GM18907 (cell line): Measurements from ENCODE around the gene CRPPA.
"Not testable (repeated sequence)": the region's sequence is repeated elsewhere in the genome, so short reads cannot be mapped to it uniquely, and the experiment has no call there.

Experiments used
- ATAC-seq: cut with Tn5 transposase; IDR thresholded peaks from one replicate; pipeline ENCODE4 v1.9.1; 2021; ENCODE audit warnings: mild to moderate bottlenecking, moderate library complexity; ENCODE audit not compliant: unreplicated experiment

Gene CRPPA

DNA sequence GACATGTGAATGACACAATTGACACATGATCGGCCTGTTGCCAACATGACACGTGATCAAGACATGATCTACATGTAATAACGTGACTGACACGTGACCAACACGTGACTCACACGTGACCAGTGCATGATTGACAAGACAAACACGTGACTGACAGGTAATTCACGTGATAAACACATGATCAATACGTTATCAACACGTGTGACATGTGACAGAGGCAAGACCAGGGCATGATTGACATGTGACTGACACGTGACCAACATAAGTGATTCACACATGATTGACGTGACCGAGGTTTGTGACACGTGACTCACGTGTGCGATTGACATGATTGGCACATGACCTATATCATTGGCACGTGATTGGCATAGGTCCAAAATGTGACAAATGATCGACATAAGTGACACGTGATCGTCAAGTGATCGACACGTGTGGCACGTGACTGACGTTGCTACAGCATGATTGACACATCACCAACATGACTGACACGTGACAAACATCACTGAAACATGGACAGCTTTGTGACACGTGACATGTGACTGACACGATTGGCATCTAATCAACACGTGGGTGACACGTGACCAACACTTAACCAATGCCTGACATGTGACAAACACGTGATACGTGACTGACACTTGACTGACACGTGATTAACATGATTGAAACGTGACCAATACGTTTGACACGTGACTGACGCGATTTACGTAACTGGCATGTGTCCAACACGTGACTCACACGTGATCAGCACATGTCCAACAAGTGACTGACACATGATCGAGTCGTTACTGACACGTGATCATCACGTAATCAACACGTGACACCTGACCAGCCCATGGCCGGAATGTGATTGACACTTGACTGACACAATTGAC is 23.0 kb downstream of the CRPPA start:
- no peak for ATAC-seq

DNA sequence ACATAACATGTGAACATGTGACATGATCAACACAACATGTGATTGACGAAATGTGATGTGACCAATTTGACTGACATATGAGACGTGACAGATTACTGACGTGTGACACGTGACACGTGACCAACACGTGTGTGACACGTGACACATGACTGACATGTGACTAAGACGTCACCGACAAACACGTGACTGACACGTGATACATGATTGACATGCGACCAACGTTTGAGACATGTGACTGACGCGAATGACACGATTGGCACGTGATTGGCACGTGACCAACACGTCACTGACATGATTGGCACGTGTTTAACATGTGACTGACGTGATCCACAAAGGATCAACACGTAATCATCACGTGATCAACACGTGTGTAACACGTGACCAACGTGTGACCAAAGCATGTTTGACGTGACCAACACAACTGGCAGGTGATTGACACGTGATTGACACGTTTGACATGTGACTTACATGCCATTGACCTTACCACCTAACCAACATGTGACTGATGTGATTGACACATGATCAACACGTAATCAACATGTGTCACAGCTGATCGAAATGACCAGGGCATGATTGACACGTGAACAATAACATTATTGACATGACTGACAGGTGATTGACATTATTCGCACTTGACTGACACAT is 23.7 kb downstream of the CRPPA start:
- ATAC-seq = no peak

DNA sequence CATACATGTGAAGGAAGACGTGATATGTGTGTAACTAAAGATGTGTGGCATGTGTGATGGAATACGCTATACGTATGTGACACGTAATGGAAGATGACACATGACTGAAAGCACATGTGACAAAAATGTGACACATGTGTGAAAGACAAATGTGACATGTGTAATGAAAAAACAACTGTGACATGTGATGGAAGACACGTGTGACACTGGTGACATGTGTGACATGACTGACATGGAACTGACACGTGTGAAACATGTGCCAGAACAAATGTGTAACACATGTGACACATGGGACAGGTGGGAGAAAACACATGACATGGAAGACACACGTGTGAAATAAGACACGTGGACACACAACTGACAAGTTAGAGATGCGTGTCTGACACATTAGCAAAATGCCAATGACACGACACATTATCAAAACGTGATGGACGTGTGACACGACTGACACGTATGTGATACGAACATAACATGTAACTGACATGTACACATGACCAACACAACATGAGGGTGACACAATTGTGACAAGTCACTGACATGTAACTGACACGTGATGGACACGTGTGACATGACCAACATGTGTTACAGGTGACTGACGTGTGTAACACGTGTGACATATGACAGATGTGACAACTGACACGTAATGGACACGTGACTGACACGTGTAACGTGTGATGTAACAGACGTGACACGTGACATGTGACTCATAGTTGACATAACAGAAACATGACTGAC is 24.4 kb downstream of the CRPPA start:
- no peak for ATAC-seq

DNA sequence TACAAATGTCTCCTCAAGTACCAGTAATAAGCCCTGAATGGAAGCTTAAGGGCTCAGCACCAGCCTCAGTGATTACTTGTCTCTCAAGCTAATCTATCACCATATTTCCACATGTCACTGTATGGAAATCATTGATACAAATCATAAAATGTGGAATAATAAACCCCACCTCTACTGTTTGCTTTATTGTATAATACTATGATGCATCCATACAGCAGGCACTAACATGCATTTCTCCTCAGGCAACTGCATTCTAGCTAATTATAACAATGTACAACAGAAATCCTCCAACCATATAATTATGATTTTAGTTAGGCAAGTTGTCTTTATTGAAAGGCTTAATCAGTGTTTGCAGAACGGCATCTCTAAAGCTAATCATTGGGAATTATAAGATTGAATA is 26.2 kb downstream of the CRPPA start:
- no peak for ATAC-seq

DNA sequence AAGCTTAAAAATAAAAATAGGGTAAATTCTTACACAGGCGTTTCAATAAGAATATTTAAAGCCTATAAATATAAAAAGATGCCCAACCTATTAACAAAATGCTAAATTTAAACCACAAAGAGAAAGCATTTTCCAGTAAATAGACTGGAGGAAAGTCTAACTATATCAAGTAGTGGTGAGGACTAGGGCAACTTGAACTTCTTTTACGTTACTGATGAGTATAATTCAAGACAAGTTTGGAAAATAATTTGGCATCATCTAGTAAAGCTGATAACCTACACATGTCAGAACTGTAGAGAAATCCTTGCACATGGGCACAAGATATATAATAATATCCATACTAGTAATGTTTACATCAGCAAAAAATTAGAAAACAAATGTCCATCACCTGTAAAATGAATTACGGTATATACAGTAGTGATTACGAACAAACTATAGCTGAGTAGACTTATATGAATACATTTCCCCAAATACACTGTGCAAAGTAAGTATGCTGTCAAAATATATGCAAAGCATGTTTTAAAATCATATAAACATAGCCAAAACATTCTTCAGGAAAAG is 27.4 kb downstream of the CRPPA start:
- ATAC-seq = no peak

DNA sequence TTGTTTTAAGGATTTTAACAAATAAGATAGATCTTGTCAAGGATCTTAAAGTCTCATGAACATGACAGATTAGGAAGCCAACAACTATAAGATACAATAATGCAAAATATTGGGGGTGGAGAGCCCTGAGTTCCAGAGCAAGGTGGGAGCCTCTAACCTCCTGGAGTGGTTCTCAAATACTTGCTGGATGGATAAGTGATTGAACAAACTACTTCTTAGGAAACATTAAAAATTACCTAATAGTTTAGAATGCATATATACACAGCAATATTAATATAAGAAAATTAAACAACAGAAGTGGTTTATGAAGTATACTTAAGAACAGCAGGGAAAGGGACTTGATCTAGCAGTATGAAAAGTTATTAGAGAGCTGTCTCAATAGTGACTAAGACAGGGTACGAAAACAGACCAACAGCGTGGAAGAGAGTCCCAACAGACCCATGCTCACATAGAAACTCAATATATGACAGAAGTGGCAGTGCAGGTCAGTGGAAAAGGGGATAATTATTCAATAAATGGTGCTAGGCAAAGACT is 28.3 kb downstream of the CRPPA start:
- no peak for ATAC-seq

DNA sequence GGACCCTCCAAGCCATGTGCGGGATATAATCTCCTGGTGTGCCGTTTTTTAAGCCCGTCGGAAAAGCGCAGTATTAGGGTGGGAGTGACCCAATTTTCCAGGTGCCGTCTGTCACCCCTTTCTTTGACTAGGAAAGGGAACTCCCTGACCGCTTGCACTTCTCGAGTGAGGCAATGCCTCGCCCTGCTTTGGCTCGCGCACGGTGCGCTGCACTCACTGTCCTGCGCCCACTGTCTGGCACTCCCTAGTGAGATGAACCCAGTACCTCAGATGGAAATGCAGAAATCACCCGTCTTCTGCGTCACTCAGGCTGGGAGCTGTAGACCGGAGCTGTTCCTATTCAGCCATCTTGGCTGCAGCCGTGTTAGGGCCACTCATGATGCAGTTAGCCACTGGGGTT is 37.6 kb downstream of the CRPPA start:
- ATAC-seq = not testable (repeated sequence)

DNA sequence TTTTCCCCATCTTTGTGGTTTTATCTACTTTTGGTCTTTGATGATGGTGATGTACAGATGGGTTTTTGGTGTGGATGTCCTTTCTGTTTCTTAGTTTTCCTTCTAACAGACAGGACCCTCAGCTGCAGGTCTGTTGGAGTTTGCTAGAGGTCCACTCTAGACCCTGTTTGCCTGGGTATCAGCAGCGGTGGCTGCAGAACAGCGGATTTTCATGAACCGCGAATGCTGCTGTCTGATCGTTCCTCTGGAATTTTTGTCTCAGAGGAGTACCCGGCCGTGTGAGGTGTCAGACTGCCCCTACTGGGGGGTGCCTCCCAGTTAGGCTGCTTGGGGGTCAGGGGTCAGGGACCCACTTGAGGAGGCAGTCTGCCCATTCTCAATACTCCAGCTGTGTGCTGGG is 38.2 kb downstream of the CRPPA start:
- not testable (repeated sequence) for ATAC-seq
